Activated CD4-positive, alpha-beta memory T cell treated with anti-CD3 and anti-CD28 coated beads for 36 hours (primary cell): ENCODE data around the gene PILRA. TPM values are rescaled to one million over a fixed set of nuclear protein-coding genes. Genes with fewer than 3 reads are reported as not detected.
"Not testable (repeated sequence)": the region's sequence is repeated elsewhere in the genome, so short reads cannot be mapped to it uniquely, and the experiment has no call there.

Experiments used
- CTCF ChIA-PET: fragments of 350-600 bp; sonication (Branson Sonifier 250); formaldehyde crosslinking; loops from one replicate; lab custom pipeline; 2021; ENCODE audit warnings: antibody characterized with exemption, inconsistent platforms; lab: Charles Lee
- POLR2A ChIA-PET: fragments of 350-600 bp; sonication (Branson Sonifier 250); formaldehyde crosslinking; loops from one replicate; lab custom pipeline; 2021; ENCODE audit warnings: antibody characterized with exemption; lab: Charles Lee
- DNase-seq: peaks from one replicate; pipeline ENCODE4 v3.0.0-alpha.2; 2020
- H3K27ac Mint-ChIP-seq: one replicate; pipeline ENCODE4 v1.8.0; 2021; ENCODE audit warnings: mixed read lengths
- H3K27me3 Mint-ChIP-seq: one replicate; pipeline ENCODE4 v1.8.0; 2021; ENCODE audit warnings: mixed read lengths
- H3K36me3 Mint-ChIP-seq: one replicate; pipeline ENCODE4 v1.8.0; 2021; ENCODE audit warnings: mixed read lengths
- H3K4me1 Mint-ChIP-seq: one replicate; pipeline ENCODE4 v1.8.0; 2021; ENCODE audit warnings: low read depth, mixed read lengths
- H3K4me3 Mint-ChIP-seq: one replicate; pipeline ENCODE4 v1.8.0; 2021; ENCODE audit warnings: mild to moderate bottlenecking, mixed read lengths
- H3K9me3 Mint-ChIP-seq: one replicate; pipeline ENCODE4 v1.8.0; 2021; ENCODE audit warnings: mixed read lengths
- intact Hi-C: fragments of 100-400 bp; cut with micrococcal nuclease; formaldehyde crosslinking; loops from one replicate; pipeline ENCODE4 v1.15.1; 2023
- total RNA-seq, 2 experiments: library from RNA; stranded (reverse); gene quantifications; one replicate each; pipeline ENCODE4 v1.2.3, GENCODE V29; 2021

PILRA gene
- total RNA-seq, 2 experiments from 2014 or later, result 0.31 to 0.76 TPM

DNA sequence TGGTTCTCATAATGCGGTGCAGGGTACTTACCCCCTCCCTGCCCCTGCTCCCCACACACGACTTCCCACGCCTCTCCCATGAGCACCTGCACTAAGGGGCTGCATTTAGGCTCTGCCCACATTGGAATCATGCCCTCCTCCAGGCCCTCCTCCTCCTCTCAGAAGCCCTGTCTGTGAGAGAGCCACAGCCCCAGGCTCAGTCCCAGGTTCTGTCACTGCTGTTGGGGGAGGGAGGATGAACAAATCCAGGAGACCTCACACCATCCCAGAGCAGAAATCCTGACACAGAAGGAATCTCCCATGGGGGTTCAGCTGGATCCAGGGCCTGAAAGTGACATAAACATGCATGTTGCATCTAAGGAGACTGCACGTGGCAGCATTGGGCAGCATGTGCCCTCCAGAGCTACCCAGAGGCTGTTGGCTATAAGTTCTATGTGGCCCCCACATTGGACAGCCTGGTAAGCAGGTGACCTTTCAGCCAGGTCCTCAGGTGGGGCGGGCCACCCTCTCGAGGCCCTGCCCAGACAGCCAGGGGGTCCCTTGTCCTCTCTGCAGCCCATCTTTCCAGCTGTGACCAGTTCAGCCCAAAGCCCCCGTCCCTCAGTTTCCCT, 1.6 kb upstream of the PILRA start:
- no peak for DNase-seq
- intact Hi-C loops, result no loop called here
- CTCF ChIA-PET, result interaction anchor here (0.6 to 1.3 kb wide), 2 partner anchors 13 to 36 kb away, joined by 3 to 4 read pairs; no protein-coding TSS in a partner anchor
- Mint-ChIP-seq H3K4me1 (peaks cover 13% of the 10 kb centered on the region), H3K27me3 (no peaks in the 10 kb centered on the region), H3K36me3 (peaks cover 8% of the 10 kb centered on the region), H3K9me3 (no peaks in the 10 kb centered on the region), H3K27ac (no peak overlapping the region), H3K4me3 (no peak overlapping the region)
- POLR2A ChIA-PET, result no interaction called here

DNA sequence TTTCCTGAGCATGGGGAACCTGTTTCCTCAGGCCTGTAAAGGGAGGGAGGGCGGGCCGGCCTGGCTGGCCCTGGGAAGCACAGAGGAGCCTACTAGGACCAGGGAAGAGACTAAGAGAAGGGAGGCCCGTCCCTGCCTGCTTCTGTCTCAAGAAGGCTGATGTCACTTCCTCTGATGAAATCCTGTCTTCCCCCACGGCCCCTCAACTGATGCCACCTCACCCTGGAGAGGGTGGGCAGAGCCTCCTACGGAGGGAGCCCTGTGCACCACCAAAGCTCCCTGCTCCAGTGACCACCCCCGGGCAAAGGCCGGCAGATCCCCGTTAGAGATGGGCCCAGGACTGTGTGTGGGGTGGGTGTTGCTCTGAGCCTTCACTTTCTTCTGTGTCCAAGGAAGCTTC, 1.0 kb upstream of the PILRA start:
- Mint-ChIP-seq H3K27ac (no peak overlapping the region), H3K9me3 (no peaks in the 10 kb centered on the region), H3K36me3 (peaks cover 4% of the 10 kb centered on the region), H3K4me3 (no peak overlapping the region), H3K4me1 (peaks cover 9% of the 10 kb centered on the region), H3K27me3 (no peaks in the 10 kb centered on the region)
- peak; percentile 35 for DNase-seq
- POLR2A ChIA-PET, result no interaction called here
- intact Hi-C loops, result no loop called here
- CTCF ChIA-PET, result interaction anchor here (1.3 kb wide), 1 partner anchor 36 kb away, joined by 3 read pairs; no protein-coding TSS in a partner anchor

DNA sequence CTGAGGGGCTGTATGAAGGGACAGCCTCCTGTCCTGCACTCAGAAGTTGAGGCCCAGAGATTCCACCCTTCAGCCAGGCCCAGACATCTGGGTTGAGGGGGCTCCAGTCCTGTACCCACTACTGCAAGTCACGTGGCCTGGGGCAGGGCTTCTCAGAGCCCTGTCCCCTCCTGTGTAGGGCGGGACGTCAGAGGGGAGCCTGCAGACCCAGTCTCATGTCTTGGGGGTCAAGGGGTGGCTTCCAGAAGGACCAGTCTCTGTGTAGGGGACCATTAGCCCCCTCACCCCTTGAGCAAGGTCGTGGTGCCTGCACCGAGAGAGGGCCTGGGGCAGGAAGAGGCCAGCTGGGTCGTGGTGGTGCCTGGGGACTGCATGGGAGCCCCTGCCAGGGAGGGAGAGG, 593 bp upstream of the PILRA start:
- CTCF ChIA-PET, result interaction anchor here (1.3 kb wide), 1 partner anchor 35 kb away, joined by 3 read pairs; no protein-coding TSS in a partner anchor
- Mint-ChIP-seq H3K27me3 (no peaks in the 10 kb centered on the region), H3K4me3 (no peak overlapping the region), H3K4me1 (peaks cover 8% of the 10 kb centered on the region), H3K9me3 (no peaks in the 10 kb centered on the region), H3K27ac (no peak overlapping the region), H3K36me3 (peaks cover under 1% of the 10 kb centered on the region)
- POLR2A ChIA-PET, result no interaction called here
- DNase-seq, result no peak
- intact Hi-C loops, result no loop called here

DNA sequence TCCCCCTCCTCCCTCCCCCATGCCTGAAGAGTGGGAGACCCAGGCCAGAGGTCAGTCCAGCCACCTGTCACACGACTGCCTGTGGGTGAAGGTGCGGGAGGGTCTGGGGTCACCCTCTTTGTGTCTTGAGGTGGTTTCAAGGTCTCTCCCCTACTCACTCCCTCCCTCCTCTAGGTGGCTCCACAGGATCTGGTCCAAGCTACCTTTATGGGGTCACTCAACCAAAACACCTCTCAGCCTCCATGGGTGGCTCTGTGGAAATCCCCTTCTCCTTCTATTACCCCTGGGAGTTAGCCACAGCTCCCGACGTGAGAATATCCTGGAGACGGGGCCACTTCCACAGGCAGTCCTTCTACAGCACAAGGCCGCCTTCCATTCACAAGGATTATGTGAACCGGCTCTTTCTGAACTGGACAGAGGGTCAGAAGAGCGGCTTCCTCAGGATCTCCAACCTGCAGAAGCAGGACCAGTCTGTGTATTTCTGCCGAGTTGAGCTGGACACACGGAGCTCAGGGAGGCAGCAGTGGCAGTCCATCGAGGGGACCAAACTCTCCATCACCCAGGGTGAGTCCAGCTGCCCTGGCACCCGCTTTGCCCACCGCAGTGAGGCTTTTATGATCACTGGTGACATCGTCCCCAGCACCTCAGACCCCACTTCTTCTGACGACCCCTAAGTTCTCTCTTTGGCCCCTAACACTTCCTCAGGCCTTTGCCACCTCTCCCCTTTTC, 747 bp downstream of the PILRA start:
- POLR2A ChIA-PET, DNase-seq, H3K4me3 Mint-ChIP-seq, H3K9me3 Mint-ChIP-seq, H3K36me3 Mint-ChIP-seq, intact Hi-C loops, H3K4me1 Mint-ChIP-seq, H3K27me3 Mint-ChIP-seq, H3K27ac Mint-ChIP-seq: not testable (repeated sequence)
- CTCF ChIA-PET, result interaction anchor here (3.9 kb wide), 1 partner anchor 34 kb away, joined by 12 read pairs; no protein-coding TSS in a partner anchor

DNA sequence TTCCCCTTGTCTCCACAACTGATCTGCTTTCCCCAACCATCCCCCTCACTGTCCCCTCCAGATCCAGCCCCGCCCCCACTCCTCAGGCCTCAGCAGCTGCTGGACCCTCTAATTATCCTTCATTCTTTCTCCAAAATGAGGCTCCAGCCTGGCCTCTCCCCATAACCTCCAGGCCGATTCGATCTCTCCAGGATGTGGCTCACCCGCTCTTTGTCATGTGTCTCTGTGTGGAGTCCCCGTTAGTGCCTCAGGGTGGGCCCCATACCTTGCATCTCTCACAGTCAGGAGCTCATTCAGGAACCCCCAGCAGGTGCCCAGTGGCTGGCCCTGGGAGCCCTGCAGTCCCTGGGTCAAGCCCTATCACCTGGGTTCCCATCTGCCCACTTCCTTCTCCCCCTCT, 1.3 kb downstream of the PILRA start:
- H3K9me3 Mint-ChIP-seq, result no peaks in the 10 kb centered on the region
- no peaks in the 10 kb centered on the region for H3K36me3 Mint-ChIP-seq
- no peak for DNase-seq
- CTCF ChIA-PET, result interaction anchor here (3.9 kb wide), 1 partner anchor 33 kb away, joined by 12 read pairs; no protein-coding TSS in a partner anchor
- POLR2A ChIA-PET, result no interaction called here
- peaks cover 8% of the 10 kb centered on the region for H3K4me1 Mint-ChIP-seq
- intact Hi-C loops, result no loop called here
- H3K27me3 Mint-ChIP-seq, result no peaks in the 10 kb centered on the region
- H3K4me3 Mint-ChIP-seq, result no peak overlapping the region
- H3K27ac Mint-ChIP-seq, result no peak overlapping the region

DNA sequence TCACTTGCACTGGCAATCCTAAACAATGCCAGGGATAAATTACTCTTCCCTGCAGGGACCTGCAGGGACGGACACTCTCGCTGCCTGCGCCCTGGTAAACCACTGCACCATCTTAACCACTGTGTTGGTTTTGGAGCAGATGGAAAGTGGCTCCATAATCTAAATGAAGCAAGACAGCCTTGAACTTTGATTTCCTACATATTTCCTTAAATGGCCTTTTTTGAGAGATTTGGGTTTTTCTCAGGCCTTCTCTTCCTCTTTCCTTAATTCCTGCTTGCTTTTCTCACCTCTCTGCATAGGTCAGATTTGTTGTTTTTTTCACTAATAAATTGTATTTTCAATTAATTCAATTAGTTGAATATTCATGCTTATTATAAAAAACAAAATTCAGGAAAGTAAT, 2.8 kb downstream of the PILRA start:
- intact Hi-C loops, result no loop called here
- Mint-ChIP-seq H3K27ac (no peak overlapping the region), H3K4me1 (peaks cover 8% of the 10 kb centered on the region), H3K9me3 (no peaks in the 10 kb centered on the region), H3K4me3 (no peak overlapping the region), H3K36me3 (no peaks in the 10 kb centered on the region), H3K27me3 (no peaks in the 10 kb centered on the region)
- no peak for DNase-seq
- CTCF ChIA-PET, result interaction anchor here (1.0 to 3.9 kb wide), 2 partner anchors 32 to 74 kb away, joined by 3 to 12 read pairs; no protein-coding TSS in a partner anchor
- POLR2A ChIA-PET, result no interaction called here

DNA sequence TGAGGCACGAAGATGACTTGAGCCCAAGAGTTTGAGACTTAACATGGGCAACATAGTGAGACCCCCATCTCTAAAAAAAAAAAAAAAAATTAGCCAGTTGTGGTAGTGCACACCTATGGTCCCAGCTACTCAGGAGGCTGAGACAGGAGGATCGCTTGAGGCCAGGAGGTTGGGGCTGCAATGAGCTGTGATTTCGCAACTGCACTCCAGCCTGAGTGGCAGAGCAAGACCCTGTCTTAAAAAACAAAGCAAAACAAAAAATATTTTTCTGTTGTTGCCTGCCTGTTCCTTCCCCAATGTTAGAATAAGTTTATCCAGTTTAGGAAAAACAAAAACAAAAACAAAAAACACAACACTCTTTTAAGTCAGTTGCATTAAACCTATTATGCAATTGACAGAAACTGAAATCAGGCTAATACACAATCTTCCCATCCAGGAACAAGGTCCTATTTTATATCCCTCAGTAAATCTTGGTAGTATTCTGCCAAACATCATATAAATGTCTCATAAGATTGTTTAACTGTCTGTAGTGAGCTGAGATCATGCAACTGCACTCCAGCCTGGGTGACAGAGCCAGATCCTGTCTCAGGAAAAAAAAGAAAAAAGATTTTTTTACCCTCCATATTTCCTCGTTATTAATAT, 4.9 kb downstream of the PILRA start:
- Mint-ChIP-seq H3K4me3 (no peak overlapping the region), H3K36me3 (no peaks in the 10 kb centered on the region), H3K9me3 (no peaks in the 10 kb centered on the region), H3K27ac (no peak overlapping the region), H3K27me3 (peaks cover under 1% of the 10 kb centered on the region), H3K4me1 (no peaks in the 10 kb centered on the region)
- DNase-seq, result no peak
- ChIA-PET CTCF (interaction anchor here (0.6 kb wide), 1 partner anchor 103 kb away, joined by 3 read pairs; no protein-coding TSS in a partner anchor), POLR2A (no interaction called here)
- intact Hi-C loops, result no loop called here

DNA sequence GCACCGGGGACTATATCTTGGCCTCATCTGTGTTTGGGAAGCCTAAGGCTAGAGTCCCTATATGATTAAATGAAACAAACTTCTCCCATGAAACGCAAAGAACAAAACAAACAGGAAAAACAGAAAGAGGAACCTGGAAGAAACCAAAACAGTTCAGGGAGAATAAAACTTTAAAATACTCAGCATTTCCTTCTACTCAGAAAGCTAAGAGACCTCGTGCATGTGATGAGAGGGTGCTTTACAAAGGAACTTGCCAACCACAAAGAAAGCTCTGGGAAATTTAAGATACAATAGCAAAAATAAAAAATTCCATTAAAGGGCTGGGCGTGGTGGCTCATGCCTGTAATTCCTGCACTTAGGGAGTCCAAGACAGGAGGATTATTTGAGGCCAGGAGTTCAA, 6.9 kb downstream of the PILRA start:
- intact Hi-C loops, result no loop called here
- Mint-ChIP-seq H3K27me3 (peaks cover 2% of the 10 kb centered on the region), H3K36me3 (no peaks in the 10 kb centered on the region), H3K4me3 (no peak overlapping the region), H3K4me1 (peaks cover 2% of the 10 kb centered on the region), H3K27ac (no peak overlapping the region), H3K9me3 (no peaks in the 10 kb centered on the region)
- CTCF ChIA-PET, result no interaction called here
- no peak for DNase-seq
- POLR2A ChIA-PET, result no interaction called here

DNA sequence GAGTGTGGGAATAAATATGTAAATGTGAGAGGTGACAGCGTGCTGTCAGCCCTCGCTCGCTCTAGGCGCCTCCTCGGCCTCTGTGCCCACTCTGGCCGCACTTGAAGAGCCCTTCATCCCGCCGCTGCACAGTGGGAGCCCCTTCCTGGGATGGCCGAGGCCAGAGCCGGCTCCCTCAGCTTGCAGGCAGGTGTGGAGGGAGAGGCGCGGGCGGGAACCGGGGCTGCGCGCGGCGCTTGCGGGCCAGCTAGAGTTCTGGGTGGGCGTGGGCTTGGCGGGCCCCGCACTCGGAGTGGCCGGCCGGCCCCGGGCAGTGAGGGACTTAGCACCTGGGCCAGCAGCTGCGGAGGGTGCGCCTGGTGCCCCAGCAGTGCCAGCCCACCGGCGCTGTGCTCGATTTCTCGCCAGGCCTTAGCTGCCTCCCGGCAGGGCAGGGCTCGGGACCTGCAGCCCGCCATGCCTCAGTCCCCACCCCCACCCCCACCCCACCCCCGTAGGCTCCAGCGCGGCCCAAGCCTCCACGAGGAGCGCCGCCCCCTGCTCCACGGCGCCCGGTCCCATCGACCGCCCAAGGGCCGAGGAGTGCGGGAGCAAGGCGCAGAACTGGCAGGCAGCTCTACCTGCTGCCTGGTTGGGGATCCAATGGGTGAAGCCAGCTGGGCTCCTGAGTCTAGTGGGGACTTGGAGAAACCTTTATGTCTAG, 8.4 kb downstream of the PILRA start:
- H3K4me1 Mint-ChIP-seq, intact Hi-C loops, H3K27ac Mint-ChIP-seq, H3K9me3 Mint-ChIP-seq, H3K27me3 Mint-ChIP-seq, H3K36me3 Mint-ChIP-seq, H3K4me3 Mint-ChIP-seq, POLR2A ChIA-PET, DNase-seq: not testable (repeated sequence)
- CTCF ChIA-PET, result interaction anchor here (1.6 kb wide), 1 partner anchor 26 kb away, joined by 6 read pairs; no protein-coding TSS in a partner anchor

DNA sequence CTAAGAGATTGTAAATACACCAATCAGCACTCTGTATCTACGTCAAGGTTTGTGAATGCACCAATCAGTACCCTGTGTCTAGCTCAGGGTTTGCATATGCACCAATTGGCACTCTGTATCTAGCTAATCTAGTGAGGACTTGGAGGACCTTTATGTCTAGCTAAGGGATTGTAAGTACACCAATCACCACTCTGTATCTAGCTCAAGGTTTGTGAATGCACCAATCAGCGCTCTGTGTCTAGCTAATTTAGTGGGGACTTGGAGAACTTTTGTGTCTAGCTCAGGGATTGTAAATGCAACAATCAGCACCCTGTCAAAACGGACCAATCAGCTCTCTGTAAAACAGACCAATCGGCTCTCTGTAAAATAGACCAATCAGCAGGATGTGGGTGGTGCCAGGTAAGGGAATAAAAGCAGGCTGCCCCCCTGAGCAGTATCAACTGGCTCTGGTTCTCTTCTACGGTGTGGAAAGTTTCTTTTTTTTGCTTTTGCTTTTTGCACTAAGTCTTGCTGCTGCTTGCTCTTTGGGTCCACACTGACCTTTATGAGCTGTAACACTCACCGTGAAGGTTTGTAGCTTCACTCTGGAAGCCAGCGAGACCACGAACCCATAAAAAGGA, 9.1 kb downstream of the PILRA start:
- CTCF ChIA-PET, result interaction anchor here (1.6 kb wide), 1 partner anchor 25 kb away, joined by 6 read pairs; no protein-coding TSS in a partner anchor
- DNase-seq, H3K27me3 Mint-ChIP-seq, POLR2A ChIA-PET, H3K9me3 Mint-ChIP-seq, intact Hi-C loops, H3K27ac Mint-ChIP-seq, H3K4me1 Mint-ChIP-seq, H3K36me3 Mint-ChIP-seq, H3K4me3 Mint-ChIP-seq: not testable (repeated sequence)

DNA sequence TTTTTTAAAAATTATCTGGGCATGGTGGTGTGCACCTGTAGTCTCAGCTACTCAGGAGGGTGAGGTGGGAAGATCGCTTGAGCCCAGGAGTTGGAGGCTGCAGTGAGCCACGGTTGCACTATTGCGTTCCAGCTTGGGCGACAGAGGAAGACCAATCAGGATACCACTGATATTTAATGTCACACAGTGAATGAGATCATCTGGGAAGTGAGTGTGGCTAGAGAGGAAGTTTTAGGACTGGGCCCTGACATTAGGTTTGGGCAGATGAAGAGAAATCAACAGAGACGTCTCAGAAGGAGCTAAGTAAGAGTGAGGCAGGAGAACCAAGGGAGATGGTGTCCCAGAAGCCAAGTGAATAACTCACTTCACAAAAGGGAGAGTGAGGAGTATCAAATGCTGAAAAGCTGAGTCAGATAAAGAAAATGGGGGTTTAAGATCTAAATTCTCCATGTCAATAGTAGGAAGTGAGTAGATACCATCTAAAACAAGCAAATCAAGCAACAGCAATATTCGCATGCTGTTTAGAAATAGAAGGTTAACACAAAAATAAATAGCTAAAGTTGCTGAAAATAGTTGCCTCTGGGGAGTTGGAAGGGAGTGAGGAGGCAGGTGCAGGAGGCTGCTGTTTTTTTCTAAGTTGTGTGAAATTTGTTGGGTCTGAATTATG, 11.5 kb downstream of the PILRA start:
- Mint-ChIP-seq H3K27me3 (peaks cover 7% of the 10 kb centered on the region), H3K4me1 (peaks cover 2% of the 10 kb centered on the region), H3K4me3 (no peak overlapping the region), H3K27ac (no peak overlapping the region), H3K36me3 (no peaks in the 10 kb centered on the region), H3K9me3 (no peaks in the 10 kb centered on the region)
- intact Hi-C loops, result no loop called here
- ChIA-PET POLR2A (interaction anchor here (0.7 kb wide), 1 partner anchor 163 kb away, joined by 3 read pairs; no protein-coding TSS in a partner anchor), CTCF (interaction anchor here (0.7 to 1.3 kb wide), 3 partner anchors 13 to 26 kb away, joined by 3 to 4 read pairs (median 3); no protein-coding TSS in a partner anchor)
- DNase-seq, result no peak
